Vagina (tissue), 2 donors: ENCODE results near the gene CCDC27. TPM values are rescaled to one million over a fixed set of nuclear protein-coding genes. Genes with fewer than 3 reads are reported as not detected.

Source experiments
- DNase-seq, 2 donors: peaks; one replicate each; pipeline ENCODE4 v3.0.0-alpha.2; 2017; ENCODE audit errors: extremely low spot score in 2 of 2
- H3K27ac ChIP-seq: fragments of 200-600 bp; sonication (generic); one replicate; pipeline ENCODE4 v1.5.1; 2019
- H3K27me3 ChIP-seq: fragments of 200-600 bp; sonication (generic); one replicate; pipeline ENCODE4 v1.5.1; 2019
- H3K36me3 ChIP-seq, 2 donors: fragments of 200-600 bp; sonication (generic); one replicate each; pipeline ENCODE4 v1.5.1; 2017 to 2019
- H3K4me1 ChIP-seq: fragments of 200-600 bp; sonication (generic); one replicate; pipeline ENCODE4 v1.5.1; 2019
- H3K4me3 ChIP-seq, 2 donors: fragments of 200-600 bp; sonication (generic); 1 replicate in 1 of 2; 2 replicates in 1 of 2; pipeline ENCODE4 v1.5.1; 2016 to 2019
- H3K9me3 ChIP-seq: fragments of 200-600 bp; sonication (generic); one replicate; pipeline ENCODE4 v1.5.1; 2019
- CTCF ChIP-seq, 3 experiments: fragments of 450-650 bp in 2 of 3; fragments of 200-600 bp in 1 of 3; sonication (generic) in 1 of 3; IDR thresholded peaks; one replicate each; pipeline ENCODE4 v1.5.1; 2017 to 2019; ENCODE audit warnings: antibody characterized with exemption in 3 of 3, mild to moderate bottlenecking in 2 of 3, moderate library complexity in 2 of 3
- POLR2A ChIP-seq, 2 donors: fragments of 450-650 bp; IDR thresholded peaks; one replicate each; pipeline ENCODE4 v1.6.1; 2017; ENCODE audit warnings: antibody characterized with exemption in 2 of 2, mild to moderate bottlenecking in 2 of 2, moderate library complexity in 2 of 2
- POLR2AphosphoS5 ChIP-seq, 2 donors: sonication (generic); formaldehyde crosslinking; IDR thresholded peaks; one replicate each; pipeline ENCODE4 v1.9.0; 2017; ENCODE audit warnings: antibody characterized with exemption in 2 of 2, mild to moderate bottlenecking in 2 of 2, low read depth in 1 of 2; ENCODE audit not compliant: insufficient read depth in 1 of 2
- intact Hi-C: fragments of 100-400 bp; cut with DNase I; formaldehyde crosslinking; loops from one replicate; pipeline ENCODE4 v1.15.1; 2023
- total RNA-seq: library from RNA; depleted of rRNA; stranded (reverse); fragments of >200 nt; gene quantifications from one replicate; pipeline ENCODE4 v1.2.3, GENCODE V29; 2016

Gene CCDC27
- total RNA-seq, 1 donor from 2014 or later, result not detected

DNA sequence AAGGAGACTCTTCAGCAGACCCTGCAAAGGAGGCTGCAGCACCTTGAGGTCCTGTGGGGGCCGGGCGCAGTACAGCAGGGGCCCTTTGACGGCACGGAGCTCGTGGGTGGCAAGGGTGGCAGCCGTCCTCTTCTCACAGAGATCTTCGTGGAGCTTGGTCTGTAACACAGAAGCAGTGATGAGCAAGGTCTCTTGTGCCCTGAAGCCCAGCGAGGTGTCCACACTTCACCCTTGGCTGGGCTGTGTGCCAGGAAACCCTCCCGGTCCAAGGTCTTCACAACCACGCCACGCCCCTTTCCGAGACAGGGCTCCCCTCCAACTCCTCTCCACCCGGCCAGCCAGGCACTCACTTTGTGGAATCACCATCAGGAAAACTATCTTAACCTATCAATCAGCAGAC, 32.8 kb downstream of the CCDC27 start:
- peaks cover 13% of the 10 kb centered on the region for H3K4me1 ChIP-seq
- TF ChIP-seq CTCF (IDR thresholded peaks at IDR 0.05) (no peak), POLR2A (IDR thresholded peaks at IDR 0.05) (no peak), POLR2AphosphoS5 (IDR thresholded peaks at IDR 0.05; ENCODE audit: insufficient read depth in 1 of 2, low read depth in 1 of 2) (no peak)
- no peak overlapping the region for H3K4me3 ChIP-seq
- no peak for DNase-seq
- intact Hi-C loops, result no loop called here
- H3K9me3 ChIP-seq, result no peaks in the 10 kb centered on the region
- H3K36me3 ChIP-seq, result peaks cover 0 to 60% of the 10 kb centered on the region in 2 donors
- H3K27ac ChIP-seq, result no peak overlapping the region
- H3K27me3 ChIP-seq, result no peaks in the 10 kb centered on the region

DNA sequence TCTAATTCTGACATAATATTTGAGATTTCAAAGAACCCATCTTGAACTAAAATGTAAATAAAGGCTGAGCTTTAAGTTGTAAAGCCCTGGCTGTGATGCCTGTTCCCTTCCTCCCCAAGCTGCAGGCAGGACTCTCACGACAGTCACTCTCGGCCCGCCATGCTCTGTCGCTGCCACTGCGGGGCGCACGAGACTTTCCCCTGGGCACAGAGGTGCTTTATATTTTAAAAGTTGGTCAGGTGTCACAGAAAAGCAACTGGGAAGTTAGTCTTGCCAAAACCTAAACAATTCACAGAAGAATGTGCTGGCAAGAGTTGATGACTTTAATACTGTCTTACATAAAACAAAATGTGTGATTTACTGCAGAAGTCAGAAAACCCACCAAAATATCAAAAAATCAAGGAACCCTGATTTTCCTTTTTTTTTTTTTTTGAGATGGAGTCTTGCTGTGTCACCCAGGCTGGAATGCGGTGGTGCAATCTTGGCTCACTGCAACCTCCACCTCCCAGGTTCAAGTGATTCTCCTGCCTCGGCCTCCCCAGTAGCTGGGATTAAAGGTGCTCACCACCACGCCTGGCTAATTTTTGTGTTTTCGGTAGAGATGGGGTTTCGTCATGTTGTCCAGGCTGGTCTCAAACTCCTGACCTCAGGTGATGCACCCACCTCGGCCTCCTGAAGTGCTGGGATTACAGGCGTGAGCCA, 33.4 kb downstream of the CCDC27 start:
- no peak for DNase-seq

GRCh38 chr1:3786468-3787348, 34.5 kb downstream of the CCDC27 start:
- Histone ChIP-seq H3K36me3 (peaks cover 0 to 44% of the 10 kb centered on the region in 2 donors), H3K27ac (no peak overlapping the region), H3K4me3 (no peak overlapping the region), H3K4me1 (peaks cover 23% of the 10 kb centered on the region), H3K27me3 (no peaks in the 10 kb centered on the region), H3K9me3 (no peaks in the 10 kb centered on the region)
- TF ChIP-seq CTCF (IDR thresholded peaks at IDR 0.05), result no peak
- TF ChIP-seq POLR2AphosphoS5 (IDR thresholded peaks at IDR 0.05; ENCODE audit: insufficient read depth in 1 of 2, low read depth in 1 of 2), result no peak
- no peak for TF ChIP-seq POLR2A (IDR thresholded peaks at IDR 0.05)
- intact Hi-C loops, result no loop called here
- DNase-seq, result no peak

More for the DNA sequence above, 33.4 kb downstream of the CCDC27 start:
- intact Hi-C loops, result no loop called here
- peaks cover 0 to 55% of the 10 kb centered on the region in 2 donors for H3K36me3 ChIP-seq
- no peak for TF ChIP-seq POLR2AphosphoS5 (IDR thresholded peaks at IDR 0.05; ENCODE audit: insufficient read depth in 1 of 2, low read depth in 1 of 2)
- no peak for TF ChIP-seq CTCF (IDR thresholded peaks at IDR 0.05)
- TF ChIP-seq POLR2A (IDR thresholded peaks at IDR 0.05), result no peak
- peaks cover 19% of the 10 kb centered on the region for H3K4me1 ChIP-seq
- H3K4me3 ChIP-seq, result no peak overlapping the region
- H3K9me3 ChIP-seq, result no peaks in the 10 kb centered on the region
- H3K27ac ChIP-seq, result no peak overlapping the region
- no peaks in the 10 kb centered on the region for H3K27me3 ChIP-seq

DNA sequence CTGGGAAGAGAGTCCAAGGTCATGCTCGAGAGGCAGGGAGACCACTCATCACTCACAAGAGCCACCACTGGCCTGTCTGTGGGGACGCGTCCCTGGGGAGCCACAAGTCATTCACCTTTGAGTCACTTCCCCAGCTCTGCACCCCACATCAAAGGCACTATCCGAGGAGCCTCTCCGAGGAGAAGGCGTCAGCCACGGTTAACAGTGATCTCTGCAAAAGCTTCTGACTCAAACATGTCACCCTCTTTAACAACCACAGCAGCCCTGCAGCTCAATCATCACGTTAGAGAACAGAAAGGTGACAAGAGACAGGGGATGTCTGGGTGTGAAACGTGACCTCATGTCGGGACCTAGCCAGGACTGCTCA, 35.1 kb downstream of the CCDC27 start:
- H3K4me3 ChIP-seq, result no peak overlapping the region
- H3K27ac ChIP-seq, result no peak overlapping the region
- peaks cover 23% of the 10 kb centered on the region for H3K4me1 ChIP-seq
- H3K9me3 ChIP-seq, result no peaks in the 10 kb centered on the region
- intact Hi-C loops, result no loop called here
- H3K36me3 ChIP-seq, result peaks cover 0 to 38% of the 10 kb centered on the region in 2 donors
- no peak for DNase-seq
- no peaks in the 10 kb centered on the region for H3K27me3 ChIP-seq
- TF ChIP-seq CTCF (IDR thresholded peaks at IDR 0.05) (no peak), POLR2AphosphoS5 (IDR thresholded peaks at IDR 0.05; ENCODE audit: insufficient read depth in 1 of 2, low read depth in 1 of 2) (no peak), POLR2A (IDR thresholded peaks at IDR 0.05) (no peak)
